Urinary bladder (tissue), 2 donors: ENCODE results near the gene OSM. TPM values are rescaled to one million over a fixed set of nuclear protein-coding genes. Genes with fewer than 3 reads are reported as not detected.

Experiments used
- polyA plus RNA-seq: library from polyadenylated mRNA; stranded (reverse); fragments of 200-250 nt; gene quantifications from one replicate; pipeline ENCODE4 v1.2.3, GENCODE V29; 2013
- total RNA-seq: library from RNA; depleted of rRNA; stranded (reverse); fragments of >200 nt; gene quantifications from one replicate; pipeline ENCODE4 v1.2.3, GENCODE V29; 2014
- donor health status: healthy.

OSM gene
- total and polyA plus RNA-seq, 2 donors: 0.32 to 1.3 TPM

Other genes with a start within 250 kb of the OSM start
- gene HORMAD2, start 186.4 kb downstream of the OSM start, total RNA-seq: not detected
- 0.04 TPM for gene HORMAD2, start 186.4 kb downstream of the OSM start, polyA plus RNA-seq
- 4.8 TPM for gene LIF, start 20.1 kb downstream of the OSM start, total RNA-seq
- gene LIF, start 20.1 kb downstream of the OSM start, polyA plus RNA-seq: 1.1 TPM
- 7.5 TPM for gene CASTOR1, start 22.7 kb upstream of the OSM start, total RNA-seq
- 21.7 TPM for gene CASTOR1, start 22.7 kb upstream of the OSM start, polyA plus RNA-seq
- 8.4 TPM for gene TBC1D10A, start 60.1 kb upstream of the OSM start, total RNA-seq
- gene TBC1D10A, start 60.1 kb upstream of the OSM start, polyA plus RNA-seq: 31.7 TPM
- gene SF3A1, start 90.0 kb upstream of the OSM start, total RNA-seq: 27.5 TPM
- gene SF3A1, start 90.0 kb upstream of the OSM start, polyA plus RNA-seq: 53.6 TPM
- 2.1 TPM for gene CCDC157, start 90.2 kb upstream of the OSM start, total RNA-seq
- gene CCDC157, start 90.2 kb upstream of the OSM start, polyA plus RNA-seq: 2.0 TPM
- 10.7 TPM for gene RNF215, start 120.6 kb upstream of the OSM start, total RNA-seq
- 18.8 TPM for gene RNF215, start 120.6 kb upstream of the OSM start, polyA plus RNA-seq
- gene SEC14L2, start 130.2 kb upstream of the OSM start, total RNA-seq: 6.2 TPM
- gene SEC14L2, start 130.2 kb upstream of the OSM start, polyA plus RNA-seq: 11.0 TPM
- gene MTFP1, start 158.9 kb upstream of the OSM start, total RNA-seq: 2.1 TPM
- gene MTFP1, start 158.9 kb upstream of the OSM start, polyA plus RNA-seq: 7.7 TPM
- not detected for gene SEC14L3, start 205.2 kb upstream of the OSM start, total RNA-seq
- not detected for gene SEC14L3, start 205.2 kb upstream of the OSM start, polyA plus RNA-seq
- gene SEC14L4, start 238.8 kb upstream of the OSM start, total RNA-seq: 0.32 TPM
- 0.05 TPM for gene SEC14L4, start 238.8 kb upstream of the OSM start, polyA plus RNA-seq